HG03103 (cell line): ENCODE measurements around the gene SRGAP2B.
"Not testable (repeated sequence)": the region's sequence is repeated elsewhere in the genome, so short reads cannot be mapped to it uniquely, and the experiment has no call there.

ENCODE experiments used
- ATAC-seq: cut with Tn5 transposase; IDR thresholded peaks from one replicate; pipeline ENCODE4 v1.9.1; 2021; ENCODE audit warnings: low read depth; ENCODE audit not compliant: unreplicated experiment

SRGAP2B gene

GRCh38 chr1:145000074-145000742, 94.9 kb downstream of the SRGAP2B start:
- ATAC-seq: not testable (repeated sequence)

- ATAC-seq: not testable (repeated sequence)
Measured at GRCh38 chr1:144998981-144999273, 96.2 kb downstream of the SRGAP2B start.

- not testable (repeated sequence) for ATAC-seq
Measured at GRCh38 chr1:144998134-144998980, 96.8 kb downstream of the SRGAP2B start.

GRCh38 chr1:144995833-144996410, 99.2 kb downstream of the SRGAP2B start:
- ATAC-seq: not testable (repeated sequence)

GRCh38 chr1:144992915-144993314, 102.2 kb downstream of the SRGAP2B start:
- ATAC-seq: not testable (repeated sequence)

GRCh38 chr1:144990611-144991010, 104.5 kb downstream of the SRGAP2B start:
- not testable (repeated sequence) for ATAC-seq

- not testable (repeated sequence) for ATAC-seq
Measured at GRCh38 chr1:144987131-144987530, 108.0 kb downstream of the SRGAP2B start.

GRCh38 chr1:144986171-144986860, 108.8 kb downstream of the SRGAP2B start:
- not testable (repeated sequence) for ATAC-seq

GRCh38 chr1:144985550-144986170, 109.5 kb downstream of the SRGAP2B start:
- not testable (repeated sequence) for ATAC-seq

- not testable (repeated sequence) for ATAC-seq
Measured at GRCh38 chr1:144982802-144983525, 112.2 kb downstream of the SRGAP2B start.

GRCh38 chr1:144981157-144981556, 114.0 kb downstream of the SRGAP2B start:
- ATAC-seq: not testable (repeated sequence)

- ATAC-seq: not testable (repeated sequence)
Measured at GRCh38 chr1:144979960-144980595, 115.0 kb downstream of the SRGAP2B start.

- ATAC-seq: not testable (repeated sequence)
Measured at GRCh38 chr1:144977856-144978255, 117.3 kb downstream of the SRGAP2B start.

GRCh38 chr1:144971936-144972335, 123.2 kb downstream of the SRGAP2B start:
- ATAC-seq: not testable (repeated sequence)

GRCh38 chr1:144966488-144966887, 128.6 kb downstream of the SRGAP2B start:
- ATAC-seq: not testable (repeated sequence)

- ATAC-seq: not testable (repeated sequence)
Measured at GRCh38 chr1:144964765-144965164, 130.4 kb downstream of the SRGAP2B start.

GRCh38 chr1:144964186-144964585, 130.9 kb downstream of the SRGAP2B start:
- not testable (repeated sequence) for ATAC-seq

GRCh38 chr1:144963571-144963970, 131.6 kb downstream of the SRGAP2B start:
- not testable (repeated sequence) for ATAC-seq
